Activated T-cell treated with anti-CD3 and anti-CD28 coated beads, Interleukin-2, amount 50 U/mL, for 72 hours (primary cell): ENCODE results near the gene STIM2. TPM values are rescaled to one million over a fixed set of nuclear protein-coding genes. Genes with fewer than 3 reads are reported as not detected.

ENCODE experiments used
- ATAC-seq, 2 donors: fragments of 150-1000 bp; cut with Tn5 transposase; replicated peaks in 1 of 2; 2 replicates each; pipeline ENCODE4 v1.10.0; 2021; ENCODE audit warnings: moderate library complexity in 2 of 2, mild to moderate bottlenecking in 1 of 2
- DNase-seq, 2 donors: peaks; one replicate each; pipeline ENCODE4 v3.0.0; 2021 to 2022; ENCODE audit warnings: mixed read lengths in 1 of 2
- H3K27ac Mint-ChIP-seq: one replicate; pipeline ENCODE4 v1.8.0; 2022; ENCODE audit warnings: mild to moderate bottlenecking, moderate library complexity, mixed read lengths
- H3K27me3 Mint-ChIP-seq: one replicate; pipeline ENCODE4 v1.8.0; 2022; ENCODE audit warnings: low read depth, mixed read lengths
- H3K36me3 Mint-ChIP-seq, 2 donors: one replicate each; pipeline ENCODE4 v1.8.0; 2022; ENCODE audit warnings: mixed read lengths in 2 of 2, mild to moderate bottlenecking in 1 of 2; ENCODE audit not compliant: insufficient read depth in 2 of 2
- H3K4me1 Mint-ChIP-seq: one replicate; pipeline ENCODE4 v1.8.0; 2022; ENCODE audit warnings: low read depth, mixed read lengths
- H3K4me3 Mint-ChIP-seq, 2 donors: one replicate each; pipeline ENCODE4 v1.8.0; 2022; ENCODE audit warnings: mild to moderate bottlenecking in 2 of 2, mixed read lengths in 2 of 2, moderate library complexity in 2 of 2
- H3K9me3 Mint-ChIP-seq, 2 donors: one replicate each; pipeline ENCODE4 v1.8.0; 2022; ENCODE audit warnings: mixed read lengths in 2 of 2
- total RNA-seq, 2 donors: library from RNA; stranded (reverse); gene quantifications; one replicate each; pipeline ENCODE4 v1.2.3, GENCODE V29; 2022

The STIM2 gene
- total RNA-seq, 2 donors from 2014 or later: 39.6 to 47.0 TPM

DNA sequence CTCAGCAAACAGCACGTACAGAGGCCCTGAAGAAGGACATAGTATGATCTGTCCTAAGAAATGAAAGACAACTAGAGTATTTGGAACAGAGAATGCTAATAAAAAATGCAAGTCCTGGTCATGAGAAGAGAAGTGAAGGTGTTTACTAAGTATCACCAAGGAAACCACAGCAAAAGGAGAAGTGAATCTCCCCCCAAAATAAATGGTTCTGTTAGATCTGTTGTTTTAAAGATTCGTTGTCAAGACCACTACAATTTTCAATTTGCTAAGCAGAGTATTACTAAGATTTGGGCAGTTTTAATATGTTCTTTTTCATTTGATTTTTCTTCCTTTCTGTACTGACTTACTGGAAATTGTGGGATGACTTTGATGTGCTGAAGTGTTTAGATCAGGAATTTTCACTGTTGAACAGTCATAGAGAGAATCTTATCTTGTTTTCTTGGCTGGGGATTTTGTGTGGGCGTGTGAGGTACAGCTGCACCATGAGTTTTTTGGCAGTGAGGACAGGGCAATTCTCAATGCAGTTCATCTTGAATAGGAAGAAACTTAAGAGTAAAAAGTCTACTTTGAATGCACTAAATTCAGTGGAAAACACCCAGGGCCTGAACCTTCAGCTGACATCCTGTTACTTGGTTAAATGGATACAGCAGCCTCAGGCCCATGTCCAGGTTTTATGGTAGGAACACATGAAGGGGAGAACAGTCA lies 132.2 kb downstream of the STIM2 start:
- H3K27me3 Mint-ChIP-seq: no peaks in the 10 kb centered on the region
- DNase-seq (peak; percentile 19 to 25), ATAC-seq (peak; percentile 60 to 69)
- H3K4me3 Mint-ChIP-seq: no peak overlapping the region
- H3K36me3 Mint-ChIP-seq: peaks cover 2 to 4% of the 10 kb centered on the region in 2 donors
- H3K27ac Mint-ChIP-seq: no peak overlapping the region
- H3K9me3 Mint-ChIP-seq: peaks cover 0 to 3% of the 10 kb centered on the region in 2 donors
- H3K4me1 Mint-ChIP-seq: peaks cover 19% of the 10 kb centered on the region

- peaks cover 0 to 3% of the 10 kb centered on the region in 2 donors for H3K9me3 Mint-ChIP-seq
- no peak overlapping the region for H3K27ac Mint-ChIP-seq
- H3K4me1 Mint-ChIP-seq: peaks cover 19% of the 10 kb centered on the region
- no peak for DNase-seq
- H3K36me3 Mint-ChIP-seq: peaks cover 2 to 4% of the 10 kb centered on the region in 2 donors
- H3K27me3 Mint-ChIP-seq: no peaks in the 10 kb centered on the region
- ATAC-seq: no peak
- H3K4me3 Mint-ChIP-seq: no peak overlapping the region
These were observed 132.9 kb downstream of the STIM2 start for GRCh38 chr4:26993539-26993938.

DNA sequence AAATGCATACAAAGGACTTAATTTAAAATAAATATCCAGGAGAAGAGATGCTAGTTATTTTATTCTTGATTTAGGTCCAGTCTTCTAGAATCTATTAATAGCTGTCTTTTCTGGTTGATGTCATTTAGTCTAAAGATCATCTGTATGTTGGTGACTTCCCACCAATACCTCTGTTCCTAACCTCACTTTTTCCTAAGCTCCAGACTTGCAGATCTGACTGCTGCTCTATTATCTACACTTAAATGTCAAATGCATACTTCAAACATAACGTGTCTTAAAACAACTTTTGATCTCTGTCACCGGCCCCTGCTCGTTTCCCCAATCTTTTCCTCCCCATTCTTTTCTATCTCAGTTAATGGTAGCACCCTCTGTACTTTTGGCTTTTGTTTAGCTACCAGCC lies 133.3 kb downstream of the STIM2 start:
- peaks cover 19% of the 10 kb centered on the region for H3K4me1 Mint-ChIP-seq
- H3K36me3 Mint-ChIP-seq: peaks cover 2 to 4% of the 10 kb centered on the region in 2 donors
- H3K27me3 Mint-ChIP-seq: no peaks in the 10 kb centered on the region
- no peak overlapping the region for H3K27ac Mint-ChIP-seq
- no peak for ATAC-seq
- peaks cover 0 to 3% of the 10 kb centered on the region in 2 donors for H3K9me3 Mint-ChIP-seq
- no peak for DNase-seq
- no peak overlapping the region for H3K4me3 Mint-ChIP-seq

- no peak for DNase-seq
- H3K27ac Mint-ChIP-seq: no peak overlapping the region
- no peak for ATAC-seq
- no peak overlapping the region for H3K4me3 Mint-ChIP-seq
- H3K27me3 Mint-ChIP-seq: no peaks in the 10 kb centered on the region
- H3K4me1 Mint-ChIP-seq: peaks cover 19% of the 10 kb centered on the region
- H3K36me3 Mint-ChIP-seq: peaks cover 1 to 4% of the 10 kb centered on the region in 2 donors
- peaks cover 0 to 3% of the 10 kb centered on the region in 2 donors for H3K9me3 Mint-ChIP-seq
These were observed 134.7 kb downstream of the STIM2 start for GRCh38 chr4:26995316-26995715.

GRCh38 chr4:26996745-26997144 lies 136.1 kb downstream of the STIM2 start:
- no peaks in the 10 kb centered on the region for H3K36me3 Mint-ChIP-seq
- H3K4me1 Mint-ChIP-seq: peaks cover 20% of the 10 kb centered on the region
- no peak for DNase-seq
- H3K4me3 Mint-ChIP-seq: peak overlapping the region in 1 of 2 donors; percentile 47
- peak in 1 of 2 donors; percentile 47 for ATAC-seq
- peak overlapping the region; percentile 43 for H3K27ac Mint-ChIP-seq
- no peaks in the 10 kb centered on the region for H3K9me3 Mint-ChIP-seq
- H3K27me3 Mint-ChIP-seq: no peaks in the 10 kb centered on the region

GRCh38 chr4:26999689-27000088 lies 139.0 kb downstream of the STIM2 start:
- H3K4me1 Mint-ChIP-seq: peaks cover 49% of the 10 kb centered on the region
- H3K27ac Mint-ChIP-seq: no peak overlapping the region
- no peaks in the 10 kb centered on the region for H3K9me3 Mint-ChIP-seq
- no peaks in the 10 kb centered on the region for H3K27me3 Mint-ChIP-seq
- ATAC-seq (no peak), DNase-seq (no peak)
- peaks cover 0 to 2% of the 10 kb centered on the region in 2 donors for H3K36me3 Mint-ChIP-seq
- no peak overlapping the region for H3K4me3 Mint-ChIP-seq

DNA sequence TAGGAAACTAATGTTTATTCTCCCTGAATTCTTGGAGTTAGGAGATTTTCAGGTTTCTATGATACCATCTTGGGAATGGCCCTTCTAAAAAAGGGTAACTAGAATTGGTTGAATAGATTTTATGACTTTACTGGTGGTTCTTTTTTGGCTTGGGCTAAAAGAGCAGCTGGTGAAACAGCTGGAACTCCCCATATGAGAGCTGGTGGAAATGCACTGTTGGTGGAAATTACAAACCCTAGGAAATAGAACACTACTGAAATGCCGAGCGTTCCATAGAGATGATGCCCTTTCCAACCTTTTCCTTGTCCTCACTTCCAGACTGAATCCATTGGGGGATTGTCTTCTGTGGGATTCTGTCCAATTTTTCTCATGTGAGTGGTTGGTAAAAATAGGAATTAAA lies 139.5 kb downstream of the STIM2 start:
- Mint-ChIP-seq H3K27me3 (no peaks in the 10 kb centered on the region), H3K36me3 (peaks cover 0 to 2% of the 10 kb centered on the region in 2 donors), H3K4me3 (no peak overlapping the region), H3K9me3 (no peaks in the 10 kb centered on the region), H3K27ac (no peak overlapping the region), H3K4me1 (peaks cover 49% of the 10 kb centered on the region)
- DNase-seq (no peak), ATAC-seq (no peak)

- H3K36me3 Mint-ChIP-seq: peaks cover 0 to 2% of the 10 kb centered on the region in 2 donors
- H3K4me3 Mint-ChIP-seq: no peak overlapping the region
- ATAC-seq (peak; percentile 38 to 45), DNase-seq (peak in 1 of 2 donors; percentile 14)
- no peaks in the 10 kb centered on the region for H3K27me3 Mint-ChIP-seq
- no peak overlapping the region for H3K27ac Mint-ChIP-seq
- H3K4me1 Mint-ChIP-seq: peaks cover 49% of the 10 kb centered on the region
- no peaks in the 10 kb centered on the region for H3K9me3 Mint-ChIP-seq
These were observed 140.2 kb downstream of the STIM2 start for GRCh38 chr4:27000820-27001219.

DNA sequence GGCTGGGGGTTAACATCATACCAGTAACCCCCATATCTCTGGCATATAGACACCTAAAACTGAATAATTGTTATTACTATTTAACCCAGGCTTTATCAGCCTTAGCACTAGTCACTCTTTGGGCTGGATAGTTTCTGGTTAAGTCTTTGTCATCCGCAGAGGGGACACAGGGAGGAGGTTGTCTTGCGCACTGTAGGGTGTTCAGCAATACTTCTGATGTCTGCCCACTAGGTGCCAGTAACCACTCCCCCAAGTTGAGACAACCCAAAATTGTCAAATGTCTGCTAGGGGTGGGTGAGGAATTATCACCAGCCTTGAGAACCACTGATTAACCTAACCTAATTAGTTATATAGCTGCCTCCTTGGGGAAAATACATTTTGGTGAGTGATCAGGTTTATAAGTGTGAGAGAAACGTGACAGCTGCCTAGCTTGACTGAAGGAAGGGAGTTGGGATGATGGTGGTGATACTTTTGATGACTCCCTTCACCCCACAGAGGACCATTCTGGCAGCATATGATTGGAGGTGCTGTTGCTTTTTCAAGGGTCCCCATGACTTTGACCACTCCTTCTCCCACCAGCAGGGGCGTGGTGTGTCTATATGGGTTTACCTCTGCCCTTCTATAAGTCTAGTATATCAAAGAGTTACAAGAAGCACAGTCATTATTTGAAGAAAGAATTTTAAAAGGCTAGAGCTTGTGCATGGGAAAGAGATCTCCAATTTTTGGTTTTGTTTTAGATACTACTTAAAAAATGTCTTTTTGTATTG lies 140.9 kb downstream of the STIM2 start:
- Mint-ChIP-seq H3K27me3 (no peaks in the 10 kb centered on the region), H3K36me3 (peaks cover 0 to 2% of the 10 kb centered on the region in 2 donors), H3K27ac (no peak overlapping the region), H3K4me3 (no peak overlapping the region), H3K9me3 (no peaks in the 10 kb centered on the region), H3K4me1 (peaks cover 51% of the 10 kb centered on the region)
- ATAC-seq (no peak), DNase-seq (no peak)

DNA sequence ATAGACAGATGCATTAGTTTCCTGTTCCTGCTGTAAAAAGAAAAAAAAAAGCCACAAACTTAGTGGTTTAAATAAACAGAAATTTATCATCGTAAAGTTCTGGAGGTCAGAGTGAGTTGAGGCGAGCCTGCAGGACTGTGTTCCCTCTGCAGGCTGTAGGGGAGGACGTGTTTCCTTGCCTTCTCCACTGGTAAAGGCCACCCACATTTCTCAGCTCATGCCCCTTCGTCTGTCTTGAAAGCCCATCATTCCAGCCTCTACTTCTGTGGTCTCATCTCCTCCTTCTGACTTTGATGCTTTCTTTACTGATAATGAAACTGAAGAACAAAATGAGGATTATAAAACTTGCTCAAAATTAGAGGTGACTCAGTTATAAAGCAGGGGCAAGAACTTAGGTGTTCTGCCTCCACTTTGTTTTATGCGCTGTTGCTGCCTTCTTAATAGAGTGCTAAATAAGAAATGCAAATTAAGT lies 143.0 kb downstream of the STIM2 start:
- peak; percentile 89 to 90 for ATAC-seq
- Mint-ChIP-seq H3K9me3 (no peaks in the 10 kb centered on the region), H3K4me1 (peaks cover 43% of the 10 kb centered on the region), H3K4me3 (peak overlapping the region; percentile 49 to 51), H3K27ac (peak overlapping the region; percentile 80), H3K36me3 (peaks cover 0 to 2% of the 10 kb centered on the region in 2 donors), H3K27me3 (no peaks in the 10 kb centered on the region)
- DNase-seq: peak; percentile 28 to 49

- Mint-ChIP-seq H3K4me3 (no peak overlapping the region), H3K36me3 (peaks cover 2% of the 10 kb centered on the region in 2 donors), H3K9me3 (no peaks in the 10 kb centered on the region), H3K27ac (no peak overlapping the region), H3K4me1 (peaks cover 51% of the 10 kb centered on the region), H3K27me3 (no peaks in the 10 kb centered on the region)
- ATAC-seq: no peak
- DNase-seq: no peak
These were observed 144.9 kb downstream of the STIM2 start for GRCh38 chr4:27005501-27005900.

- Mint-ChIP-seq H3K27me3 (no peaks in the 10 kb centered on the region), H3K4me1 (peaks cover 47% of the 10 kb centered on the region), H3K27ac (peak overlapping the region; percentile 73), H3K4me3 (no peak overlapping the region), H3K9me3 (no peaks in the 10 kb centered on the region), H3K36me3 (peaks cover 2% of the 10 kb centered on the region in 2 donors)
- ATAC-seq: no peak
- no peak for DNase-seq
These were observed 145.4 kb downstream of the STIM2 start for GRCh38 chr4:27005905-27006590.

- Mint-ChIP-seq H3K4me1 (peaks cover 45% of the 10 kb centered on the region), H3K36me3 (peaks cover 2% of the 10 kb centered on the region in 2 donors), H3K27ac (peak overlapping the region; percentile 73), H3K27me3 (no peaks in the 10 kb centered on the region), H3K4me3 (no peak overlapping the region), H3K9me3 (no peaks in the 10 kb centered on the region)
- no peak for ATAC-seq
- DNase-seq: no peak
These were observed 146.0 kb downstream of the STIM2 start for GRCh38 chr4:27006646-27007045.
